OCI-M1 (cell line): Measurements from ENCODE around the gene APBB1.

Experiments
- DNase-seq: peaks from one replicate; lab custom pipeline; 2025; lab: John Stamatoyannopoulos, UW

The APBB1 gene

DNA sequence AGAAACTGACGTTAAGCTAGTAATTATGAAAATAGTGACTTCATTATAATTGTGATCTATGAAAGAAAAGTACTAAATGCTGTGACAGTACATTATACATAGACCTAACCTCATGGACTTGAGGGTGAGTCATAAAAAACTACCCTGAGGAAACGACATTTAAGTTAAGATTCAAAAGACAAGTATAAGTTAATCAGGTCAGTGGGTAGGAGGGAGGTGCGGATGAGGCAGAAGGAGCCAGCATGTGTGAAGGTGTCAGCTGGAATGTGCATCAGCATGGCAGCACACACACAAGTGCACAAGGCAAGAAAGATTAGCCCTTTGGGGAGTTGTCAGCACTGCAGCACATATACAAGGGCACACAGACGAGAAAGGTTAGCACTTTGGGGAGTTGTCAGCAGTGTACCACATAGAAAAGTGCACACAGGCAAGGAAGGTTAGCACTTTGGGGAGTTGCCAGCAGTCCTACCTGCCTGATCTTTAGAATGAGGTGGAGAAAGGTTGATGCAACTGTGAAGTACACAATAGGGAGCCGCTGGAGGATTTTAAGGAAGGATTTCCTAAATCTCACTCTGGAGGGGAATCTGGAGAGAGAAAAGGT is 67.0 kb downstream of the APBB1 start:
- no peak for DNase-seq

DNA sequence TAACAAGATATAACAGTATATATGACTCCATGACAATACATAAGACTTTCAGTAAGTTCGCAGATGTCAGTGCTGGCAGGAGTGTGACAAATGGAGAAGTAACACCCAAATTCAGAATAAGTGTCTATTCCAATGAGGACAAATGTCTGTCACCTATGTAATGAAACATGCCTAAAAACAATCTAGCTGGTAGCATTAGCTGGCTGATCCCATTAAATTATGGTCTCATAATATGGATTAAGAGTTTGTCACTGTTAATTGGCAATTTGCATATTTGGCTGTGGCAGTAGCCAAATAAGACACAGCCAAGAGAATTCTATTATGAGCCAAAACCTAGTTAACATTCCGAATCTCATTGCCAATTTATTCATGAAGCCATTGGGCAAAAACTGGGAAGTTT is 68.4 kb downstream of the APBB1 start:
- no peak for DNase-seq

DNA sequence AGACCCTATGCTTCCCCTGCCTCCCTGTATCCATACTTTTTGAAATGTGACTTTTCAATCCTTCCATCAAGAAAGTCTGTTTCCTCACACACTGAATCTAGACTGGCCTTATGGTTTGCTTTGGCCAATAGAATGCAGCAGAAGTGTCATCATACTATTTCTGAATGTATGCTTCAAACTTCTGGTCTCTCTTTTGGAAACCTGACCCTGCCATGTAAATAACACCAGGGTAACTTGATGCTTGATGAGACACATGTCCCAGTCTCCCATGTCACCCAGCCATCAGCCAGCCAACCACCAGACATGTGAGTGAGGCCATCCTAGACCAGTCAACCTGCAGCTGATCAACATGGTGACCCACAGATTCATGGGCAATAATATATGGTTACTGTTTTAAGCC is 68.9 kb downstream of the APBB1 start:
- no peak for DNase-seq

DNA sequence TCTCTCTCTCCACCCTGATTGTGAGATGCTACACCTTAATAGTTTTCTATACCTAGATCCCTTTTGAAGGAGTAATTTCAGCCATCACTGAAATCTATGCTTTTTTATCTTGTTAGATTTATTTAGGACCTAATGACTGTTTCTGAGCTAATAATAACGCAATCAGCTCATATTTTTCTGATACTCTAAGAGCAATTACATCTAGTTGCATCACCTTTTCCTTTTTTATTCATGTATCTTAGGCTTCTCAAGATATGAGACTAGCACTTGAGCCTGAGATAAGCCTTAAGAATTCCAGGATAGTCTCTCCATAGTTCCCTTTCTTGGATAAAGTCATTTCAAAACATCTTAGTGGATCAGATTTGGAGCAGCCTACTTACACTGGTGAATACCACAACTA is 73.5 kb downstream of the APBB1 start:
- DNase-seq, result no peak
